Osteocyte (in vitro differentiated cells): ENCODE measurements around the gene PRSS33. TPM values are rescaled to one million over a fixed set of nuclear protein-coding genes. Genes with fewer than 3 reads are reported as not detected.

Source experiments
- DNase-seq: peaks from one replicate; pipeline ENCODE4 v3.0.0; 2021; ENCODE audit warnings: mixed read lengths; ENCODE audit not compliant: unreplicated experiment; ENCODE audit errors: extremely low spot score
- H3K27ac Mint-ChIP-seq: one replicate; pipeline ENCODE4 v1.8.0; 2021; ENCODE audit warnings: mild to moderate bottlenecking, mixed read lengths; ENCODE audit not compliant: unreplicated experiment
- H3K27me3 Mint-ChIP-seq: one replicate; pipeline ENCODE4 v1.8.0; 2021; ENCODE audit warnings: mixed read lengths; ENCODE audit not compliant: unreplicated experiment
- H3K36me3 Mint-ChIP-seq: one replicate; pipeline ENCODE4 v1.8.0; 2021; ENCODE audit warnings: mixed read lengths; ENCODE audit not compliant: unreplicated experiment
- H3K4me1 Mint-ChIP-seq: one replicate; pipeline ENCODE4 v1.8.0; 2021; ENCODE audit warnings: mixed read lengths; ENCODE audit not compliant: unreplicated experiment
- H3K4me3 Mint-ChIP-seq: one replicate; pipeline ENCODE4 v1.8.0; 2021; ENCODE audit warnings: mild to moderate bottlenecking, moderate library complexity, mixed read lengths; ENCODE audit not compliant: unreplicated experiment
- H3K9me3 Mint-ChIP-seq: one replicate; pipeline ENCODE4 v1.8.0; 2021; ENCODE audit warnings: mixed read lengths; ENCODE audit not compliant: unreplicated experiment
- CTCF ChIP-seq: fragments of 200-600 bp; sonication (generic); IDR thresholded peaks from 2 replicates; pipeline ENCODE4 v1.5.0; 2021; ENCODE audit warnings: antibody characterized with exemption, mild to moderate bottlenecking, moderate library complexity
- total RNA-seq: library from RNA; stranded (reverse); gene quantifications from 2 replicates; pipeline ENCODE4 v1.2.1, GENCODE V29; 2021

Gene PRSS33
- total RNA-seq, 1 donor from 2014 or later = not detected

DNA sequence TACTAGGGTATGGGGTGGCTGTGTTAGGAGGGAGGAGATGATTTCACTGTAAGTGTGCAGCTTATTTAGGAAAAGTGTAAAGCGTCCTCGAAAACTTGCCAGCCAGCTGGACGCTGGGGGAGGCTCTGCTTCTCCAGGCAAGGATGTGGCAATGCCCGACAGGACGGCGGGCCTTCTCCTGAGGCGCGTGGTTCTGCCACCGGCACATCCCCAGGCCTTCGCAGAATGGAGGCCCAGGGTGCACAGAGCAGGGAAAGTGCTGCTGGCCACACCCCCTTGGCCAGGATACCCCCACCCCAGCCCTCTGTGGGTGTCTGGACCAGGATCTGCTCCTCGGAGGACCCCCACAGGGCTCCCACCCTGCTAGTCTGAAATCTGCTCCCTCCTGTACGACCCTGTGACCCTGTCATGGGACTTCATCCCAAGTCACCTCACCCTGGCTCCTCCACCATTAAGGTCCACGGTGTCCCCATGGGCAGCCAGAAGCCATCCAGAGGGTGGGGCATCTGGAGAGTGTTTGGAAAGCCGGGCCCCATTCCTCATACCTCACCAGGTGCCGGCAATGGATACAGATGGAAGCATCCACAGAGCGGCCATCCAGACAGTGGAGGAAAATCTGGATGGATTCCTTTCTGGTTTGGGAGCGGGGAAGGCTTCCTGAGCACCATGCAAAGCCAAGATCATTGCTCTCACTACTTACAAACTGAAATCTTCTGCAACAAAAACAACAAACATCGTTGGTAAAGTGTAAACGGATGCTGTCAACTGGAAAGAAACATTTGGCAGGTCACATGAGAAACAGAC is 44.2 kb downstream of the PRSS33 start:
- Mint-ChIP-seq H3K27me3 (no peaks in the 10 kb centered on the region), H3K4me3 (no peak overlapping the region), H3K9me3 (no peaks in the 10 kb centered on the region), H3K36me3 (no peaks in the 10 kb centered on the region), H3K4me1 (no peaks in the 10 kb centered on the region), H3K27ac (no peak overlapping the region)
- no peak for DNase-seq
- no peak for TF ChIP-seq CTCF

GRCh38 chr16:2742323-2743006 is 44.9 kb downstream of the PRSS33 start:
- Mint-ChIP-seq H3K4me1 (no peaks in the 10 kb centered on the region), H3K4me3 (no peak overlapping the region), H3K27me3 (no peaks in the 10 kb centered on the region), H3K27ac (no peak overlapping the region), H3K36me3 (no peaks in the 10 kb centered on the region), H3K9me3 (no peaks in the 10 kb centered on the region)
- no peak for DNase-seq
- no peak for TF ChIP-seq CTCF

DNA sequence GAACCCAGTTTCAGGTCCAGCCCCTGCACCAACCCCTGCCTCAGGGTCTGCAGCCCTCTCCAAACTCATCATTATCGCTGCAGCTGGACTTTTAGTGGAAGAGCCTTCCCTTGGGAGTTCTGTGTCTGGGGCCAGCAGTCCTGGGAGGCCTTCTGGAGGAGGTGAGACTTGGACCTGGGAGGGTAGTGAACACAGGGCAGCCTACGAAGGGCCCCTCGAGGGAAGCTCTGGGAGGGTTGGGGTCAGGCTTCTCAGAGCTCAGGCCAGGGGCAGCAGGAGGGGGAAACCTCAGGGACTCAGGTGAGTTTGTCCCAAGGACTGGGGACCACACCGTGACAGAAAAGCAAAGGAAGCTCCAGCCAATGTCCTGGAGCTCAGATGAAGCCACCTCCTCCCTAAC is 46.2 kb downstream of the PRSS33 start:
- H3K36me3 Mint-ChIP-seq = no peaks in the 10 kb centered on the region
- DNase-seq = no peak
- no peak overlapping the region for H3K27ac Mint-ChIP-seq
- no peaks in the 10 kb centered on the region for H3K27me3 Mint-ChIP-seq
- no peak overlapping the region for H3K4me3 Mint-ChIP-seq
- TF ChIP-seq CTCF = no peak
- no peaks in the 10 kb centered on the region for H3K9me3 Mint-ChIP-seq
- H3K4me1 Mint-ChIP-seq = no peaks in the 10 kb centered on the region

GRCh38 chr16:2740476-2740875 is 46.9 kb downstream of the PRSS33 start:
- Mint-ChIP-seq H3K9me3 (no peaks in the 10 kb centered on the region), H3K4me3 (no peak overlapping the region), H3K27ac (no peak overlapping the region), H3K4me1 (no peaks in the 10 kb centered on the region), H3K36me3 (no peaks in the 10 kb centered on the region), H3K27me3 (no peaks in the 10 kb centered on the region)
- no peak for DNase-seq
- TF ChIP-seq CTCF = no peak

DNA sequence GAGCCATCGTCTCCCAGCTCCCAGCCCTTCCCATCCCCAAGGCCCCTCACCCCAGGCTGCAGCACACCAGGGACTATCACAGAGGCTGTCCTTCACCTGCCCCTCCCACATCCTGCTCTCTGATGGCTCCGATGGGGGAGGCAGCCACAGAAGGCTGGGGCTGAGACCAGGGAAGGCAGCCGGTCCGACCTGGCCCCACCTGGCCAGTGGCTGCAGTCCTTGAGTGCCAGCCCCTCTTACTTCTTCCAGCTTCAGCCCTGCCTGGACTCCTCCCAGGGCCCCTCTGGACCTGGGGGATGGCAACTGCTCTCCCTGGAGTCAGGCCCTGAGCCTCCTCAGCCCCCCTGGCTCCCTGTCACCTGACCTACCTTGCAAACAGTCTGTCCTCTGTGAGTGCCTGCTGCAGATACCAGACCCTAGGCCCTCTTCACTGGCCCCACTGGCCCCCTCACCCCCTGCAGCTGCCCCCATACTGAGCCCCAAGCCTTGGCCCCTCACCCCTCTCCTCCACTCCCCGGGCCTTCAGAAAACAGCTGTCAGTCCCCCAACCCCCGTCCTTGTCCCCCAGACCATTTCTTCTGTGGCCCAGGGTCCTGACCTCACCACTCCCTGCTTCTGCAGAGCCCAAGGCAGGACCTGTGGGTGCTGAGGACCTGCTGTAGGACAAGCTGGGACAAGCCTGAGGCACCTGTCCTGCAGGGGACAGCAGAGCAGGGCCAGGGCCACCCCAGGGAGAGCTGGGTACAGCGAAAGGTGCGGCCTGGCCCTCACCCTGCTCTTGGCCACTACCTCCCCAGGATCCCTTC is 47.5 kb downstream of the PRSS33 start:
- Mint-ChIP-seq H3K36me3 (no peaks in the 10 kb centered on the region), H3K9me3 (no peaks in the 10 kb centered on the region), H3K27me3 (no peaks in the 10 kb centered on the region), H3K27ac (no peak overlapping the region), H3K4me1 (no peaks in the 10 kb centered on the region), H3K4me3 (no peak overlapping the region)
- no peak for DNase-seq
- TF ChIP-seq CTCF = no peak
